ENCODE measurements around the gene LRRC52. TPM values are rescaled to one million over a fixed set of nuclear protein-coding genes. Genes with fewer than 3 reads are reported as not detected.

Gene LRRC52
- total RNA-seq, 1 donor from 2014 or later, result not detected

GRCh38 chr1:165531021-165531420 lies 12.8 kb upstream of the LRRC52 start:
- no peaks in the 10 kb centered on the region for H3K27me3 ChIP-seq (ENCODE audit: control insufficient read depth, insufficient read depth, low read length)
- no peak overlapping the region for H3K4me3 ChIP-seq (ENCODE audit: low read depth, low read length)
- FAIRE-seq (peak; percentile 47), DNase-seq (ENCODE audit: low read depth) (no peak)
- TF ChIP-seq CTCF (IDR thresholded peaks at IDR 0.05; ENCODE audit: insufficient read depth, low read length, severe bottlenecking), result no peak
- no peaks in the 10 kb centered on the region for H3K36me3 ChIP-seq (ENCODE audit: control insufficient read depth, insufficient read depth, low read length)

GRCh38 chr1:165532053-165532452 lies 11.7 kb upstream of the LRRC52 start:
- no peaks in the 10 kb centered on the region for H3K27me3 ChIP-seq (ENCODE audit: control insufficient read depth, insufficient read depth, low read length)
- no peak overlapping the region for H3K4me3 ChIP-seq (ENCODE audit: low read depth, low read length)
- TF ChIP-seq CTCF (IDR thresholded peaks at IDR 0.05; ENCODE audit: insufficient read depth, low read length, severe bottlenecking), result no peak
- DNase-seq (ENCODE audit: low read depth) (no peak), FAIRE-seq (no peak)
- no peaks in the 10 kb centered on the region for H3K36me3 ChIP-seq (ENCODE audit: control insufficient read depth, insufficient read depth, low read length)

GRCh38 chr1:165533254-165533653 lies 10.5 kb upstream of the LRRC52 start:
- H3K27me3 ChIP-seq (ENCODE audit: control insufficient read depth, insufficient read depth, low read length), result no peaks in the 10 kb centered on the region
- H3K4me3 ChIP-seq (ENCODE audit: low read depth, low read length), result no peak overlapping the region
- H3K36me3 ChIP-seq (ENCODE audit: control insufficient read depth, insufficient read depth, low read length), result no peaks in the 10 kb centered on the region
- TF ChIP-seq CTCF (IDR thresholded peaks at IDR 0.05; ENCODE audit: insufficient read depth, low read length, severe bottlenecking), result no peak
- DNase-seq (ENCODE audit: low read depth) (no peak), FAIRE-seq (no peak)

GRCh38 chr1:165536016-165536415 lies 7.8 kb upstream of the LRRC52 start:
- no peak for TF ChIP-seq CTCF (IDR thresholded peaks at IDR 0.05; ENCODE audit: insufficient read depth, low read length, severe bottlenecking)
- DNase-seq (ENCODE audit: low read depth), result no peak
- Histone ChIP-seq H3K27me3 (ENCODE audit: control insufficient read depth, insufficient read depth, low read length) (peaks cover 1% of the 10 kb centered on the region), H3K4me3 (ENCODE audit: low read depth, low read length) (no peak overlapping the region), H3K36me3 (ENCODE audit: control insufficient read depth, insufficient read depth, low read length) (no peaks in the 10 kb centered on the region)
- no peak for FAIRE-seq

GRCh38 chr1:165537356-165538109 lies 6.3 kb upstream of the LRRC52 start:
- peaks cover 2% of the 10 kb centered on the region for H3K27me3 ChIP-seq (ENCODE audit: control insufficient read depth, insufficient read depth, low read length)
- no peak for TF ChIP-seq CTCF (IDR thresholded peaks at IDR 0.05; ENCODE audit: insufficient read depth, low read length, severe bottlenecking)
- no peak overlapping the region for H3K4me3 ChIP-seq (ENCODE audit: low read depth, low read length)
- no peak for FAIRE-seq
- no peak for DNase-seq (ENCODE audit: low read depth)
- H3K36me3 ChIP-seq (ENCODE audit: control insufficient read depth, insufficient read depth, low read length), result no peaks in the 10 kb centered on the region

GRCh38 chr1:165539306-165539705 lies 4.5 kb upstream of the LRRC52 start:
- DNase-seq (ENCODE audit: low read depth), result peak; percentile 65
- Histone ChIP-seq H3K4me3 (ENCODE audit: low read depth, low read length) (no peak overlapping the region), H3K36me3 (ENCODE audit: control insufficient read depth, insufficient read depth, low read length) (no peaks in the 10 kb centered on the region), H3K27me3 (ENCODE audit: control insufficient read depth, insufficient read depth, low read length) (peaks cover 2% of the 10 kb centered on the region)
- no peak for TF ChIP-seq CTCF (IDR thresholded peaks at IDR 0.05; ENCODE audit: insufficient read depth, low read length, severe bottlenecking)
- no peak for FAIRE-seq

Measured in bronchial epithelial cell (primary cell).